ENCODE results near the gene STARD7. TPM values are rescaled to one million over a fixed set of nuclear protein-coding genes. Genes with fewer than 3 reads are reported as not detected.

Gene STARD7
- total and polyA plus RNA-seq, 10 of the 15 experiments (the other 5 are each of a cell fraction or from before 2014, with no cell fraction given): 85.4 to 237 (median 153) TPM

- TF ChIP-seq RELA (IDR thresholded peaks at IDR 0.05; ENCODE audit: borderline replicate concordance, partially characterized antibody) (peak; percentile 19), MTA2 (IDR thresholded peaks at IDR 0.05; ENCODE audit: low read depth) (peak; percentile 87), ZNF592 (IDR thresholded peaks at IDR 0.05) (0 out of 2 replicates have a peak, but pooled peaks have one; percentile 82), GATAD2B (conservative IDR thresholded peaks at IDR 0.05; ENCODE audit: low read depth) (peak; percentile 97), SIN3A (IDR thresholded peaks at IDR 0.05; ENCODE audit: low read depth, low read length) (0 out of 2 replicates have a peak, but pooled peaks have one; percentile 50), POLR2AphosphoS5 (IDR thresholded peaks at IDR 0.05; ENCODE audit: low read length) (peak; percentile 51), ZNF217 (IDR thresholded peaks at IDR 0.05) (0 out of 2 replicates have a peak, but pooled peaks have one; percentile 18), NFYB (IDR thresholded peaks at IDR 0.05; ENCODE audit: insufficient read depth, low read depth, low read length) (0 out of 2 replicates have a peak, but pooled peaks have one; percentile 6), CREM (IDR thresholded peaks at IDR 0.05; ENCODE audit: low read depth) (peak; percentile 93), IRF5 (IDR thresholded peaks at IDR 0.05; ENCODE audit: borderline replicate concordance) (no peak), SMAD5 (IDR thresholded peaks at IDR 0.05; ENCODE audit: low read depth) (no peak; the same call in 1 of the 2 replicates), BACH1 (IDR thresholded peaks at IDR 0.05; ENCODE audit: borderline replicate concordance) (peak; percentile 54), CBX3 (IDR thresholded peaks at IDR 0.05; ENCODE audit: borderline replicate concordance, low read depth) (no peak), ELK1 (IDR thresholded peaks at IDR 0.05; ENCODE audit: low read depth, low read length) (peak; percentile 61), KLF5 (IDR thresholded peaks at IDR 0.05; ENCODE audit: partially characterized antibody) (peak; percentile 75), TCF12 (IDR thresholded peaks at IDR 0.05; ENCODE audit: low read depth, low read length) (peak; percentile 98), NBN (IDR thresholded peaks at IDR 0.05) (peak; percentile 95), HDAC6 (IDR thresholded peaks at IDR 0.05; ENCODE audit: unreplicated experiment) (no peak), ZBED1 (IDR thresholded peaks at IDR 0.05; ENCODE audit: borderline replicate concordance) (peak; percentile 88), PKNOX1 (IDR thresholded peaks at IDR 0.05) (peak; percentile 43; the same call in 1 of the 2 replicates), MEF2A (IDR thresholded peaks at IDR 0.05; ENCODE audit: insufficient read depth, low read depth, low read length) (peak; percentile 95), SREBF1 (IDR thresholded peaks at IDR 0.05; ENCODE audit: low read length) (no peak), FOXK2 (IDR thresholded peaks at IDR 0.05) (peak; percentile 56)
Measured at GRCh38 chr2:96163768-96164429, 44.7 kb downstream of the STARD7 start (continued).

Measured in GM12878 (cell line).